ENCODE data around the gene SPTBN5. TPM values are rescaled to one million over a fixed set of nuclear protein-coding genes. Genes with fewer than 3 reads are reported as not detected.
A peak's percentile ranks its signal among the peaks of the same experiment; 100 is the strongest.

Gene SPTBN5
- total and polyA plus RNA-seq, 11 donors: 0.31 to 5.6 (median 1.7) TPM

- WGBS, 4 donors: 58 to 69% (median 66%) methylated on average over 35 to 36 of the region's 36 CpGs
- Histone ChIP-seq H3K4me3 (no peak overlapping the region), H3K27me3 (no peaks in the 10 kb centered on the region), H3K4me1 (peaks cover 0 to 25% (median 14%) of the 10 kb centered on the region in 12 donors), H3K36me3 (peaks cover 0 to 88% (median 62%) of the 10 kb centered on the region in 9 donors), H3K9me3 (no peaks in the 10 kb centered on the region), H3K27ac (peak overlapping the region in 6 of 12 donors; percentile 2 to 32 (median 23))
- peak in 1 of 5 donors; percentile 22 for DNase-seq
- peak in 2 of 4 donors; percentile 5 to 24 for ATAC-seq
- intact Hi-C loops (cut with DNase I): loop anchor here in 7 of 10 donors (5.0 to 10.0 kb wide), 6 partner anchors 72 to 247 kb away; partner anchors contain the start of genes EHD4 (in 3 of the 7), JMJD7 (in 3 of the 7) and MAPKBP1 (in 3 of the 7)
- TF ChIP-seq CTCF (IDR thresholded peaks at IDR 0.05) (no peak), POLR2A (IDR thresholded peaks at IDR 0.05) (no peak)
Measured at GRCh38 chr15:41900526-41901380, 6.9 kb upstream of the SPTBN5 start.

GRCh38 chr15:41899854-41900442, 6.1 kb upstream of the SPTBN5 start:
- no peak for ATAC-seq
- H3K9me3 ChIP-seq: no peaks in the 10 kb centered on the region
- H3K36me3 ChIP-seq: peaks cover 0 to 80% (median 56%) of the 10 kb centered on the region in 9 donors
- 58 to 79% (median 67%) methylated on average over 6 of the region's 6 CpGs for WGBS, 4 donors
- H3K27ac ChIP-seq: peak overlapping the region in 3 of 12 donors; percentile 10 to 32 (median 25)
- TF ChIP-seq POLR2A (IDR thresholded peaks at IDR 0.05): no peak
- TF ChIP-seq CTCF (IDR thresholded peaks at IDR 0.05): no peak
- H3K4me3 ChIP-seq: no peak overlapping the region
- H3K4me1 ChIP-seq: peaks cover 0 to 29% (median 18%) of the 10 kb centered on the region in 12 donors
- intact Hi-C loops (cut with DNase I): loop anchor here in 8 of 10 donors (5.0 to 10.0 kb wide), 7 partner anchors 72 to 247 kb away; partner anchors contain the start of genes MAPKBP1 (in 4 of the 8), EHD4 (in 3 of the 8) and JMJD7 (in 3 of the 8)
- DNase-seq: peak in 1 of 5 donors; percentile 14
- H3K27me3 ChIP-seq: no peaks in the 10 kb centered on the region

- ATAC-seq (no peak), DNase-seq (peak in 1 of 5 donors; percentile 11)
- no peaks in the 10 kb centered on the region for H3K9me3 ChIP-seq
- 76 to 86% (median 80%) methylated on average over 8 of the region's 8 CpGs for WGBS, 4 donors
- H3K27ac ChIP-seq: no peak overlapping the region
- no peaks in the 10 kb centered on the region for H3K27me3 ChIP-seq
- no peak for TF ChIP-seq POLR2A (IDR thresholded peaks at IDR 0.05)
- no peak for TF ChIP-seq CTCF (IDR thresholded peaks at IDR 0.05)
- H3K4me1 ChIP-seq: peaks cover 9 to 32% (median 24%) of the 10 kb centered on the region in 12 donors
- H3K36me3 ChIP-seq: peaks cover 0 to 60% (median 45%) of the 10 kb centered on the region in 9 donors
- intact Hi-C loops (cut with DNase I): loop anchor here in 4 of 10 donors (5.0 to 10.0 kb wide), 3 partner anchors 75 to 157 kb away; partner anchors contain the start of gene MAPKBP1 (in 1 of the 4)
- no peak overlapping the region for H3K4me3 ChIP-seq
Measured at GRCh38 chr15:41897363-41897799, 3.5 kb upstream of the SPTBN5 start.

All from heart left ventricle (tissue), 16 donors.